ENCODE measurements around the gene ADRB2.
"Not testable (repeated sequence)": the region's sequence is repeated elsewhere in the genome, so short reads cannot be mapped to it uniquely, and the experiment has no call there.

ADRB2 gene

DNA sequence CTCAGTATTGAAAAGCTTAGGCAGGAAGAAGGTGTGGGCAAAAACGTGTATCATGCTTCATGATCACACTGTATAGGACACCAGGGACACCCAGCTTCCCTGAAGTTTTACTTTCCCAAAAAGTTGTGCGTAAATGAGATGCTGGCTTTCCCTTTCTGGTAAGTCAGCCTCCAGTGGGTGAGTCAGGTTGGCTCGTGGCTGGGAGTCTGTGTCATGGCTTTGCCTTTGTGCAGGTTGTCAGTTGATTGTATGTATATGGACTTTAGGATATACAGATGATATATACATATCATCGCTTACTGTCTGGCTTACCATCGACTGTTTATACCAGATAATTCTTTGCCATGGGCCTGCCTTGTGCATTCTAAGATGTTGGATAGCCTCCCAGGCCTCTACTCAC lies 34.2 kb downstream of the ADRB2 start:
- TF ChIP-seq POLR2A (IDR thresholded peaks at IDR 0.05; ENCODE audit: low read depth, low read length) = no peak
- DNase-seq (ENCODE audit: insufficient read length, low spot score) (no peak), FAIRE-seq (no peak)

DNA sequence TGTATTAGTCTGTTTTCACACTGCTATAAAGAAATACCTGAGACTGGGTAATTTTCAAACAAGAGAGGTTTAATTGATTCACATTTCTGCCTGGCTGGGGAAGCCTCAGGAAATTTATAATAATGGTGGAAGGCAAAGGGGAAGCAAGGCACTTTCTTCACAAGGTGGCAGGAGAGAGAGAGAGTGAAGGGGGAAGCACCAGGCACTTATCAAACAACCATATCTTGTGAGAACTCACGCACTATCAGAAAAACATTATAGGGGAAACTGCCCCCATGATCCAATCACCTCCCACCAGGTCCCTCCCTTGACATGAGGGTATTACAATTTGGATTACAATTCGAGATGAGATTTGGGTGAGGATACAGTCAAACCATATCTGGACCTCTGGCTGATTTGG lies 34.7 kb downstream of the ADRB2 start:
- no peak for TF ChIP-seq POLR2A (IDR thresholded peaks at IDR 0.05; ENCODE audit: low read depth, low read length)
- FAIRE-seq (no peak), DNase-seq (ENCODE audit: insufficient read length, low spot score) (no peak)

- no peak for FAIRE-seq
- DNase-seq (ENCODE audit: insufficient read length, low spot score) = no peak
- TF ChIP-seq POLR2A (IDR thresholded peaks at IDR 0.05; ENCODE audit: low read depth, low read length) = no peak
Observed at GRCh38 chr5:148861696-148862095, 35.3 kb downstream of the ADRB2 start.

GRCh38 chr5:148864113-148864841 lies 37.9 kb downstream of the ADRB2 start:
- no peak for TF ChIP-seq POLR2A (IDR thresholded peaks at IDR 0.05; ENCODE audit: low read depth, low read length)
- no peak for DNase-seq (ENCODE audit: insufficient read length, low spot score)
- no peak for FAIRE-seq

DNA sequence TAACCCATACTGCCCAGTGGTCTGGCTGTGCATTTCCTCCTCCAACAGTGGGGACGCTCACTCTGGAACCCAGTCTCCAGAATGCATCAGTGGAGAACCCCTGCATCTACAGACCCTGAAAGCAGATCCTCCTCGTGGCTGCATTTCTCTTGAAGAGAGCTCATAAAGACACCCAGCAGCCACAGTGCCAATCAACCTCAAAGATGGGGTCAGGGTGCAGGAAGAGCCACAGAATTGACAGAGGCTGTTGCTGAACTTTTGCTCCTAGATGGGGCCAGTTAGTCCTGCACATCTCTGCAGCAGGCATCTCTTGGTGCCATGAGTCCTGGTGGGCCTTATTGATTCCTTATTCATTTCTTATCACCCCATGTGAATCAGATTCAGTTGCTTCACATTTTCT lies 39.6 kb downstream of the ADRB2 start:
- no peak for TF ChIP-seq POLR2A (IDR thresholded peaks at IDR 0.05; ENCODE audit: low read depth, low read length)
- DNase-seq (ENCODE audit: insufficient read length, low spot score) (no peak), FAIRE-seq (no peak)

GRCh38 chr5:148873120-148873519 lies 46.7 kb downstream of the ADRB2 start:
- no peak for TF ChIP-seq POLR2A (IDR thresholded peaks at IDR 0.05; ENCODE audit: low read depth, low read length)
- DNase-seq (ENCODE audit: insufficient read length, low spot score) = no peak
- no peak for FAIRE-seq

GRCh38 chr5:148873690-148874485 lies 47.5 kb downstream of the ADRB2 start:
- no peak for FAIRE-seq
- TF ChIP-seq POLR2A (IDR thresholded peaks at IDR 0.05; ENCODE audit: low read depth, low read length) = no peak
- no peak for DNase-seq (ENCODE audit: insufficient read length, low spot score)

- DNase-seq (ENCODE audit: insufficient read length, low spot score) = no peak
- no peak for TF ChIP-seq POLR2A (IDR thresholded peaks at IDR 0.05; ENCODE audit: low read depth, low read length)
Observed at GRCh38 chr5:148875205-148875875, 48.9 kb downstream of the ADRB2 start.

GRCh38 chr5:148877436-148877835 lies 51.0 kb downstream of the ADRB2 start:
- not testable (repeated sequence) for FAIRE-seq; DNase-seq (ENCODE audit: insufficient read length, low spot score)

More at GRCh38 chr5:148875205-148875875, 48.9 kb downstream of the ADRB2 start:
- FAIRE-seq = no peak

All from H54 (cell line).